Natural killer cell (primary cell): ENCODE data around the gene TMEM132D. TPM values are rescaled to one million over a fixed set of nuclear protein-coding genes. Genes with fewer than 3 reads are reported as not detected.

Experiments used
- ATAC-seq, 3 donors: fragments of 150-1000 bp in 2 of 3; fragments of 200-7000 bp in 1 of 3; cut with Tn5 transposase; 1 replicate in 1 of 3; 2 replicates in 2 of 3; pipeline ENCODE4 v1.10.0; 2021; ENCODE audit warnings: mild to moderate bottlenecking in 2 of 3, moderate library complexity in 2 of 3
- DNase-seq, 2 donors: peaks; one replicate each; pipeline versions ENCODE4 v3.0.0 to v3.0.0-alpha.2; 2013 to 2021; ENCODE audit warnings: mixed read lengths in 1 of 2
- H3K27ac ChIP-seq: one replicate; pipeline ENCODE4 v1.5.1; 2013; ENCODE audit warnings: mild to moderate bottlenecking, low read length
- H3K27me3 ChIP-seq: one replicate; pipeline ENCODE4 v1.6.1; 2013; ENCODE audit warnings: low read length; ENCODE audit not compliant: control insufficient read depth, insufficient read depth
- H3K36me3 ChIP-seq: one replicate; pipeline ENCODE4 v1.6.1; 2013; ENCODE audit warnings: low read length; ENCODE audit not compliant: control insufficient read depth, insufficient read depth
- H3K4me1 ChIP-seq: one replicate; pipeline ENCODE4 v1.6.1; 2013; ENCODE audit warnings: low read length; ENCODE audit not compliant: control insufficient read depth, insufficient read depth
- H3K4me3 ChIP-seq: one replicate; pipeline ENCODE4 v1.5.1; 2013; ENCODE audit warnings: low read length
- H3K9me3 ChIP-seq: one replicate; pipeline ENCODE4 v1.6.1; 2013; ENCODE audit warnings: low read length; ENCODE audit not compliant: control insufficient read depth, insufficient read depth
- H3K27ac Mint-ChIP-seq, 2 donors: one replicate each; pipeline ENCODE4 v1.8.0; 2022; ENCODE audit warnings: mild to moderate bottlenecking in 2 of 2, mixed read lengths in 2 of 2, moderate library complexity in 1 of 2
- H3K27me3 Mint-ChIP-seq, 2 donors: one replicate each; pipeline ENCODE4 v1.8.0; 2022; ENCODE audit warnings: low read depth in 2 of 2, mixed read lengths in 2 of 2
- H3K36me3 Mint-ChIP-seq: one replicate; pipeline ENCODE4 v1.8.0; 2022; ENCODE audit warnings: mixed read lengths
- H3K4me1 Mint-ChIP-seq, 2 donors: one replicate each; pipeline ENCODE4 v1.8.0; 2022; ENCODE audit warnings: mixed read lengths in 2 of 2
- H3K4me3 Mint-ChIP-seq: one replicate; pipeline ENCODE4 v1.8.0; 2022; ENCODE audit warnings: mild to moderate bottlenecking, moderate library complexity, mixed read lengths
- H3K9me3 Mint-ChIP-seq, 2 donors: one replicate each; pipeline ENCODE4 v1.8.0; 2022; ENCODE audit warnings: mixed read lengths in 2 of 2
- CTCF ChIP-seq: fragments of 200-600 bp; IDR thresholded peaks from one replicate; pipeline ENCODE4 v1.8.0; 2022; ENCODE audit warnings: antibody characterized with exemption
- WGBS: methylation state at CpG from one replicate; pipeline ENCODE4 v1.1.7; 2013; ENCODE audit warnings: missing lambda C conversion rate; ENCODE audit not compliant: insufficient coverage; 5-methylcytosine and 5-hydroxymethylcytosine counted together
- intact Hi-C: fragments of 100-400 bp; cut with micrococcal nuclease; formaldehyde crosslinking; loops from one replicate; pipeline ENCODE4 v1.14.2; 2022
- total RNA-seq, 4 donors: library from RNA; stranded (reverse); fragments of 120-200 nt in 1 of 4; gene quantifications; one replicate each; pipeline versions ENCODE4 v1.2.3 to v1.2.4, GENCODE V29; 2013 to 2022

TMEM132D gene
- total RNA-seq, 3 donors from 2014 or later (not counting 1 experiment from before 2014, with no cell fraction given) = not detected

- intact Hi-C loops = no loop called here
- H3K27ac Mint-ChIP-seq = no peak overlapping the region
- Histone ChIP-seq H3K9me3 (peaks cover 3% of the 10 kb centered on the region), H3K4me1 (no peaks in the 10 kb centered on the region), H3K4me3 (no peak overlapping the region), H3K36me3 (no peaks in the 10 kb centered on the region), H3K27ac (no peak overlapping the region), H3K27me3 (no peaks in the 10 kb centered on the region)
- no peak overlapping the region for H3K4me3 Mint-ChIP-seq
- 81% methylated on average over 16 of the region's 16 CpGs for WGBS
- ATAC-seq = no peak
- no peak for DNase-seq
- H3K9me3 Mint-ChIP-seq = no peaks in the 10 kb centered on the region
- TF ChIP-seq CTCF = no peak
- H3K27me3 Mint-ChIP-seq = peaks cover 6 to 7% of the 10 kb centered on the region in 2 donors
- H3K36me3 Mint-ChIP-seq = no peaks in the 10 kb centered on the region
- no peaks in the 10 kb centered on the region for H3K4me1 Mint-ChIP-seq
Observed at GRCh38 chr12:129028844-129029243, 875.0 kb downstream of the TMEM132D start.

GRCh38 chr12:129025055-129025454, 878.8 kb downstream of the TMEM132D start:
- no peak overlapping the region for H3K4me3 ChIP-seq
- no peak for DNase-seq
- no peaks in the 10 kb centered on the region for H3K9me3 Mint-ChIP-seq
- no peaks in the 10 kb centered on the region for H3K36me3 Mint-ChIP-seq
- H3K27me3 ChIP-seq = no peaks in the 10 kb centered on the region
- no peak for TF ChIP-seq CTCF
- no peak overlapping the region for H3K27ac ChIP-seq
- no peaks in the 10 kb centered on the region for H3K4me1 Mint-ChIP-seq
- 89% methylated on average over 3 of the region's 3 CpGs for WGBS
- H3K9me3 ChIP-seq = peaks cover 3% of the 10 kb centered on the region
- intact Hi-C loops = no loop called here
- H3K36me3 ChIP-seq = no peaks in the 10 kb centered on the region
- no peak overlapping the region for H3K27ac Mint-ChIP-seq
- peaks cover 0 to 3% of the 10 kb centered on the region in 2 donors for H3K27me3 Mint-ChIP-seq
- no peak for ATAC-seq
- H3K4me3 Mint-ChIP-seq = no peak overlapping the region
- H3K4me1 ChIP-seq = no peaks in the 10 kb centered on the region
